ENCODE measurements around the gene UBE2U. TPM values are rescaled to one million over a fixed set of nuclear protein-coding genes. Genes with fewer than 3 reads are reported as not detected.

The UBE2U gene
- total RNA-seq, 4 donors from 2014 or later: not detected

DNA sequence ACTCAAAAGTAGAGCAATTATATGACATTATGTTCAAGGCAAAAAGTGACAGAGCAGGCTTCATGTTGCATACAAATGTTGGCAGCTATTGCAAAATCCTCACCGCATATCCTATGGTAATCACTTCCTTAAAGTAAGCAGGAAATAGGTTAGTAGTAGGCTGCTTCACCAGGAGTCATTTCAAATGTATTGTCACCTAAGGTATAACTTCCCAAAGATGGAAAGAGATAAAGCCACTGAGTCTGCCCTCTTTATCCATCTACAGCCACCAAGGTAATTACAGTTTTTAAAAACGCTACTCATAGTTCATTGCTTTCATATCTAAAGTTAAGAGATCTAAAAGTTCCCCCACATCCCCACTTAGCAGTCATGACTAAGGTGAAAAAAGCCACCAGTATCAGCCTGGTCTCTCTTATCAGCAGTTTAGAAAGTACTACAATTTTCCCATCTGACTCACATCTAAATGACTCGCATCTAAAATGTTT lies 31.6 kb upstream of the UBE2U start:
- Histone ChIP-seq H3K4me3 (no peak overlapping the region), H3K27me3 (no peaks in the 10 kb centered on the region), H3K36me3 (no peaks in the 10 kb centered on the region), H3K9me3 (no peaks in the 10 kb centered on the region), H3K4me1 (peaks cover 0 to 8% of the 10 kb centered on the region in 2 donors), H3K27ac (no peak overlapping the region)
- DNase-seq: no peak
- intact Hi-C loops (cut with DNase I; ENCODE audit: low total_unique reads) (no loop called here), in situ Hi-C loops (cut with MboI; ENCODE audit: low sequenced_read_pairs in 4 of 4) (no loop called here)
- TF ChIP-seq, protein P1, sequence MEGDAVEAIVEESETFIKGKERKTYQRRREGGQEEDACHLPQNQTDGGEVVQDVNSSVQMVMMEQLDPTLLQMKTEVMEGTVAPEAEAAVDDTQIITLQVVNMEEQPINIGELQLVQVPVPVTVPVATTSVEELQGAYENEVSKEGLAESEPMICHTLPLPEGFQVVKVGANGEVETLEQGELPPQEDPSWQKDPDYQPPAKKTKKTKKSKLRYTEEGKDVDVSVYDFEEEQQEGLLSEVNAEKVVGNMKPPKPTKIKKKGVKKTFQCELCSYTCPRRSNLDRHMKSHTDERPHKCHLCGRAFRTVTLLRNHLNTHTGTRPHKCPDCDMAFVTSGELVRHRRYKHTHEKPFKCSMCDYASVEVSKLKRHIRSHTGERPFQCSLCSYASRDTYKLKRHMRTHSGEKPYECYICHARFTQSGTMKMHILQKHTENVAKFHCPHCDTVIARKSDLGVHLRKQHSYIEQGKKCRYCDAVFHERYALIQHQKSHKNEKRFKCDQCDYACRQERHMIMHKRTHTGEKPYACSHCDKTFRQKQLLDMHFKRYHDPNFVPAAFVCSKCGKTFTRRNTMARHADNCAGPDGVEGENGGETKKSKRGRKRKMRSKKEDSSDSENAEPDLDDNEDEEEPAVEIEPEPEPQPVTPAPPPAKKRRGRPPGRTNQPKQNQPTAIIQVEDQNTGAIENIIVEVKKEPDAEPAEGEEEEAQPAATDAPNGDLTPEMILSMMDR (IDR thresholded peaks at IDR 0.05 in 4 of 5, conservative IDR thresholded peaks at IDR 0.05 in 1 of 5): no peak
- no peak for TF ChIP-seq POLR2A (IDR thresholded peaks at IDR 0.05)
- no peak for ATAC-seq

DNA sequence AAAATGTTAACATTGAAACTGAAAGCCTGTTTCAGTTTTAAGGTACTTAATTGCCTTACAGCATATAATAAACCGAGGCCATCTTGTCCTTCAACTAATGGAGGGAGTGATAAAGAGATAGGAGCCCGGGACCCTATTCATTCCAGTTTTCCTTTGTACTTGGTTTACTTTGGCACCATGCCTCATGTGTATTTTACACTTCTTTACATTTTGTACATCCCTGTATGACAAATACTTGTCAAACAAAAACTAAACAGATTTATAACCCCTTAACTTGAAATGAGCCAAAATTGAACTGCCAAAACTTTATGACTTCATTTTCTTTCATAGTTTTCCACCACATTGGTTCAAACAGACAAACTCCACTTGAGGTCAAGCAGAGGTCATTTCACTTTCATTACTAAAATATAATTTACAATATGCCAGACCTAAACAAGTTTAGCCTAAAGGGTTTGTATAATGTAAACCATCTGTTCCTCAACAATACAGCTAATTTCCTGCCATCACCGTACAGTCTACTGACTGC lies 30.9 kb upstream of the UBE2U start:
- no peaks in the 10 kb centered on the region for H3K9me3 ChIP-seq
- no peaks in the 10 kb centered on the region for H3K36me3 ChIP-seq
- no peak overlapping the region for H3K4me3 ChIP-seq
- in situ Hi-C loops (cut with MboI; ENCODE audit: low sequenced_read_pairs in 4 of 4) (no loop called here), intact Hi-C loops (cut with DNase I; ENCODE audit: low total_unique reads) (no loop called here)
- TF ChIP-seq, protein P1 (IDR thresholded peaks at IDR 0.05 in 4 of 5, conservative IDR thresholded peaks at IDR 0.05 in 1 of 5): no peak
- no peak for TF ChIP-seq POLR2A (IDR thresholded peaks at IDR 0.05)
- peaks cover 0 to 8% of the 10 kb centered on the region in 2 donors for H3K4me1 ChIP-seq
- ATAC-seq (no peak), DNase-seq (no peak)
- H3K27ac ChIP-seq: no peak overlapping the region
- H3K27me3 ChIP-seq: no peaks in the 10 kb centered on the region

DNA sequence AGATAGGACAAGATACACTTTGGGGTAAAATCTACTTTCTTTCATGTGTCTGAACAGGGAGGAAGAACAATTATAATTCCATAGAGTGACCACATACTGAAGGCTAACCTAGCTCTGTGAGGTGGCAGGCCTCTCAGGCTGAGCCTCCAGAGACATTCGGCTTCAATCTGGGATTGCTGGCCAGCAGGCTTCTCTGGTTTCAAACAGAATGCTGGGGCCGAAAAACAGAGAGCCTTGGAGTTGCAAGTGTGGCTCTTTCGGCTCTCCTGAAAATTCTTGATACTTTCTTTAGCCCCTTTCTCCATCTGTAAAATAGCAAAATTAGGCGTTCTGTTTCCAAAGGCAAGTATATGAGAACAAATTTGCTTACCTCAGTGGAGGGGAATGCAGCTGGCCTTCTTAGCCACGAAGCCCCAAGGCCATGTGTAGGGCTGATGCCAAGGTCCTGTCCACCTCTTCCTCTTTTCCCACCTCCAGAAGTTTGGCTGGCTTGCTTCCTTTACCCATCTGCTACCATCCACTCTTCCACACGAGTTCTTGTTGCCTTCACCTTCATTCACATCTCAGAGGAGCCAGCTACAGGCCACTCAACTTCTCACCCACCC lies 30.0 kb upstream of the UBE2U start:
- peak in 1 of 2 donors; percentile 53 for ATAC-seq
- H3K27me3 ChIP-seq: no peaks in the 10 kb centered on the region
- no peak overlapping the region for H3K27ac ChIP-seq
- TF ChIP-seq, protein P1 (IDR thresholded peaks at IDR 0.05 in 4 of 5, conservative IDR thresholded peaks at IDR 0.05 in 1 of 5): no peak
- no peak for TF ChIP-seq POLR2A (IDR thresholded peaks at IDR 0.05)
- intact Hi-C loops (cut with DNase I; ENCODE audit: low total_unique reads) (no loop called here), in situ Hi-C loops (cut with MboI; ENCODE audit: low sequenced_read_pairs in 4 of 4) (no loop called here)
- peaks cover 0 to 8% of the 10 kb centered on the region in 2 donors for H3K4me1 ChIP-seq
- DNase-seq: peak in 1 of 2 donors; percentile 24
- no peak overlapping the region for H3K4me3 ChIP-seq
- no peaks in the 10 kb centered on the region for H3K9me3 ChIP-seq
- no peaks in the 10 kb centered on the region for H3K36me3 ChIP-seq

- H3K9me3 ChIP-seq: no peaks in the 10 kb centered on the region
- DNase-seq: no peak
- ATAC-seq: no peak
- TF ChIP-seq POLR2A (IDR thresholded peaks at IDR 0.05): no peak
- TF ChIP-seq, protein P1 (IDR thresholded peaks at IDR 0.05 in 4 of 5, conservative IDR thresholded peaks at IDR 0.05 in 1 of 5): no peak
- H3K27ac ChIP-seq: no peak overlapping the region
- in situ Hi-C loops (cut with MboI; ENCODE audit: low sequenced_read_pairs in 4 of 4) (no loop called here), intact Hi-C loops (cut with DNase I; ENCODE audit: low total_unique reads) (no loop called here)
- peaks cover 0 to 8% of the 10 kb centered on the region in 2 donors for H3K4me1 ChIP-seq
- no peak overlapping the region for H3K4me3 ChIP-seq
- H3K36me3 ChIP-seq: no peaks in the 10 kb centered on the region
- H3K27me3 ChIP-seq: no peaks in the 10 kb centered on the region
Observed at GRCh38 chr1:64175639-64176038, 27.8 kb upstream of the UBE2U start.
